ENCODE results near the gene CDC25C. TPM values are rescaled to one million over a fixed set of nuclear protein-coding genes. Genes with fewer than 3 reads are reported as not detected.
A peak's percentile ranks its signal among the peaks of the same experiment; 100 is the strongest.

The CDC25C gene
- total and polyA plus RNA-seq, 9 of the 15 experiments (the other 6 are each of a cell fraction or from before 2014, with no cell fraction given) = 19.1 to 63.7 (median 31.9) TPM

DNA sequence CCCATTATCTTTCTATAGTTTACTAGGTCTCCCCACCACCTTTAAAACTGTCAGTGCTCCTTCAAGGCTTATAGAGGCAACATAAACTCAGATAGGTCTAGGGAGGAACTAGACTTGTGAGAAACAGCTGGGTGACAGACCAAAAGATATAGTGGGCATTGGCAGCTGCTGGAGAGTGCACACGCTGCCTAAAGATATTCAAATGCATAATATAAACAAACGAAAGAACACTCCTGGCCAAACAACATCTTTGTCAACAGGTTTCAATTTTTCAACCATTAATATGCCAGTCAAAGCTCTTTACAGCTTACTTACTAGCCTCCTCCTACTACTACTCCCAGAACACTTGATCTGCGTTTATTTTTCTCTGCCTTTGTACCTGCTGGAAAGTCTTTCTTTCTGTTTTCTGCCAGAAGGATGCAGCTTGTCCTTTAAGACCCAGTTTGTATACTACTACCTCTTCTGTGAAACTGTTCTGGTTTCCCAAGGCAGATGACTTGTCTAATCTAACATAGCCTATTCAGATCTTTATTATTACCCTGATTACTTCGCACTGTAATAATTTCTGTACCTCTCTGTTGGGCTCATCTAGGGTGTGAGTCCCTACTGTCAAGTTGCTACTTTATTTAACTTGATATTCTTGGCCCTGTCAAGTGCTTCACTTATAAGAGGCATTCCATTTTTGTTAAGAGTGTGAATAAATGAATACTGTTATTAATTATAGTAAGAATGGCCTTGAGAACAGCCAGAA, 35.2 kb upstream of the CDC25C start:
- Histone ChIP-seq H3K9me1 (ENCODE audit: control insufficient read depth, insufficient read depth, low read length) (no peaks in the 10 kb centered on the region), H3K27me3 (ENCODE audit: control insufficient read depth in 2 of 2, insufficient read depth in 2 of 2, low read length in 2 of 2) (no peaks in the 10 kb centered on the region), H3K27ac (ENCODE audit: extremely low read depth, low read depth, low read length) (no peak overlapping the region; the same call in 2 of the 3 replicates), H3K36me3 (ENCODE audit: control insufficient read depth, insufficient read depth, low read length) (0 out of 3 replicates have a peak, but pooled peaks cover 5% of the 10 kb centered on the region), H3K9me3 (replicated peaks; ENCODE audit: control insufficient read depth, insufficient read depth, low read depth, low read length) (no peaks in the 10 kb centered on the region), H3K4me2 (ENCODE audit: insufficient read depth, low read length) (no peak overlapping the region), H3K4me1 (replicated peaks in 1 of 2; ENCODE audit: control insufficient read depth in 2 of 2, insufficient read depth in 2 of 2, low read length in 2 of 2) (peaks cover 0 to 16% of the 10 kb centered on the region in 2 experiments), H3K4me3 (no peak overlapping the region), H3K79me2 (ENCODE audit: control insufficient read depth, insufficient read depth, low read length) (peaks cover 93% of the 10 kb centered on the region), H4K20me1 (replicated peaks; ENCODE audit: control insufficient read depth, insufficient read depth, low read length) (peaks cover 8% of the 10 kb centered on the region), H2AFZ (ENCODE audit: low read depth, low read length) (no peak overlapping the region), H3K9ac (ENCODE audit: insufficient read depth in 1 of 2, low read depth in 2 of 2, low read length in 2 of 2) (no peak overlapping the region)
- in situ Hi-C loops (cut with MboI) (no loop called here), intact Hi-C loops (cut with micrococcal nuclease) (no loop called here)
- 53% methylated on average over 4 of the region's 4 CpGs for WGBS (ENCODE audit: insufficient coverage, low coverage, missing lambda C conversion rate)
- FAIRE-seq (no peak), DNase-seq (ENCODE audit: extremely low read depth in 1 of 4, low spot score in 3 of 4) (no peak), ATAC-seq (peak; percentile 51)
- CTCF ChIA-PET (ENCODE audit: low intra/inter-chr PET ratio) = interaction anchor here (0.5 kb wide), 1 partner anchor 18 kb away, joined by 3 read pairs; no protein-coding TSS in a partner anchor
- no TSS peak for BruUV-seq (replicated peaks)
- POLR2A ChIA-PET = interaction anchor here (0.6 to 3.8 kb wide), 6 partner anchors 10 to 188 kb away, joined by 3 to 22 read pairs (median 4); partner anchors contain the start of gene KIF20A
- TF ChIP-seq, protein P1, sequence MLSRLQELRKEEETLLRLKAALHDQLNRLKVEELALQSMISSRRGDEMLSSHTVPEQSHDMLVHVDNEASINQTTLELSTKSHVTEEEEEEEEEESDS (CRISPR knock-in tag; IDR thresholded peaks at IDR 0.05) = no peak
- TF ChIP-seq ARNT (IDR thresholded peaks at IDR 0.05) (no peak), KDM2B (CRISPR knock-in tag; IDR thresholded peaks at IDR 0.05) (no peak), FOXJ3 (CRISPR knock-in tag; IDR thresholded peaks at IDR 0.05) (no peak), RNF2 (IDR thresholded peaks at IDR 0.05) (no peak), GTF2A2 (tag; IDR thresholded peaks at IDR 0.05) (no peak), SPI1 (IDR thresholded peaks at IDR 0.05; ENCODE audit: borderline replicate concordance, low read depth, low read length) (no peak), KLF16 (IDR thresholded peaks at IDR 0.05) (no peak), JUND (IDR thresholded peaks at IDR 0.05; ENCODE audit: borderline replicate concordance, low read depth, low read length) (no peak), JUND (tag; IDR thresholded peaks at IDR 0.05; ENCODE audit: borderline replicate concordance, low read depth, low read length) (no peak), FUS (optimal IDR thresholded peaks at IDR 0.05; ENCODE audit: low read depth, low read length) (no peak)
- TF ChIP-seq, protein P2, sequence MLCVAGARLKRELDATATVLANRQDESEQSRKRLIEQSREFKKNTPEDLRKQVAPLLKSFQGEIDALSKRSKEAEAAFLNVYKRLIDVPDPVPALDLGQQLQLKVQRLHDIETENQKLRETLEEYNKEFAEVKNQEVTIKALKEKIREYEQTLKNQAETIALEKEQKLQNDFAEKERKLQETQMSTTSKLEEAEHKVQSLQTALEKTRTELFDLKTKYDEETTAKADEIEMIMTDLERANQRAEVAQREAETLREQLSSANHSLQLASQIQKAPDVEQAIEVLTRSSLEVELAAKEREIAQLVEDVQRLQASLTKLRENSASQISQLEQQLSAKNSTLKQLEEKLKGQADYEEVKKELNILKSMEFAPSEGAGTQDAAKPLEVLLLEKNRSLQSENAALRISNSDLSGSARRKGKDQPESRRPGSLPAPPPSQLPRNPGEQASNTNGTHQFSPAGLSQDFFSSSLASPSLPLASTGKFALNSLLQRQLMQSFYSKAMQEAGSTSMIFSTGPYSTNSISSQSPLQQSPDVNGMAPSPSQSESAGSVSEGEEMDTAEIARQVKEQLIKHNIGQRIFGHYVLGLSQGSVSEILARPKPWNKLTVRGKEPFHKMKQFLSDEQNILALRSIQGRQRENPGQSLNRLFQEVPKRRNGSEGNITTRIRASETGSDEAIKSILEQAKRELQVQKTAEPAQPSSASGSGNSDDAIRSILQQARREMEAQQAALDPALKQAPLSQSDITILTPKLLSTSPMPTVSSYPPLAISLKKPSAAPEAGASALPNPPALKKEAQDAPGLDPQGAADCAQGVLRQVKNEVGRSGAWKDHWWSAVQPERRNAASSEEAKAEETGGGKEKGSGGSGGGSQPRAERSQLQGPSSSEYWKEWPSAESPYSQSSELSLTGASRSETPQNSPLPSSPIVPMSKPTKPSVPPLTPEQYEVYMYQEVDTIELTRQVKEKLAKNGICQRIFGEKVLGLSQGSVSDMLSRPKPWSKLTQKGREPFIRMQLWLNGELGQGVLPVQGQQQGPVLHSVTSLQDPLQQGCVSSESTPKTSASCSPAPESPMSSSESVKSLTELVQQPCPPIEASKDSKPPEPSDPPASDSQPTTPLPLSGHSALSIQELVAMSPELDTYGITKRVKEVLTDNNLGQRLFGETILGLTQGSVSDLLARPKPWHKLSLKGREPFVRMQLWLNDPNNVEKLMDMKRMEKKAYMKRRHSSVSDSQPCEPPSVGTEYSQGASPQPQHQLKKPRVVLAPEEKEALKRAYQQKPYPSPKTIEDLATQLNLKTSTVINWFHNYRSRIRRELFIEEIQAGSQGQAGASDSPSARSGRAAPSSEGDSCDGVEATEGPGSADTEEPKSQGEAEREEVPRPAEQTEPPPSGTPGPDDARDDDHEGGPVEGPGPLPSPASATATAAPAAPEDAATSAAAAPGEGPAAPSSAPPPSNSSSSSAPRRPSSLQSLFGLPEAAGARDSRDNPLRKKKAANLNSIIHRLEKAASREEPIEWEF (CRISPR knock-in tag; IDR thresholded peaks at IDR 0.05) = no peak
- TF ChIP-seq, protein P3, sequence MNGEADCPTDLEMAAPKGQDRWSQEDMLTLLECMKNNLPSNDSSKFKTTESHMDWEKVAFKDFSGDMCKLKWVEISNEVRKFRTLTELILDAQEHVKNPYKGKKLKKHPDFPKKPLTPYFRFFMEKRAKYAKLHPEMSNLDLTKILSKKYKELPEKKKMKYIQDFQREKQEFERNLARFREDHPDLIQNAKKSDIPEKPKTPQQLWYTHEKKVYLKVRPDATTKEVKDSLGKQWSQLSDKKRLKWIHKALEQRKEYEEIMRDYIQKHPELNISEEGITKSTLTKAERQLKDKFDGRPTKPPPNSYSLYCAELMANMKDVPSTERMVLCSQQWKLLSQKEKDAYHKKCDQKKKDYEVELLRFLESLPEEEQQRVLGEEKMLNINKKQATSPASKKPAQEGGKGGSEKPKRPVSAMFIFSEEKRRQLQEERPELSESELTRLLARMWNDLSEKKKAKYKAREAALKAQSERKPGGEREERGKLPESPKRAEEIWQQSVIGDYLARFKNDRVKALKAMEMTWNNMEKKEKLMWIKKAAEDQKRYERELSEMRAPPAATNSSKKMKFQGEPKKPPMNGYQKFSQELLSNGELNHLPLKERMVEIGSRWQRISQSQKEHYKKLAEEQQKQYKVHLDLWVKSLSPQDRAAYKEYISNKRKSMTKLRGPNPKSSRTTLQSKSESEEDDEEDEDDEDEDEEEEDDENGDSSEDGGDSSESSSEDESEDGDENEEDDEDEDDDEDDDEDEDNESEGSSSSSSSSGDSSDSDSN (IDR thresholded peaks at IDR 0.05; ENCODE audit: borderline replicate concordance in 1 of 2, low read depth in 2 of 2, low read length in 2 of 2) = no peak

Measured in K562 (cell line).